GM23248 (cell line): ENCODE results near the gene FITM1.

ENCODE experiments used
- EZH2 ChIP-seq: fragments of 200-600 bp; sonication (generic); IDR thresholded peaks from 2 replicates; pipeline ENCODE4 v1.6.1; 2018; ENCODE audit warnings: antibody characterized with exemption, mild to moderate bottlenecking; ENCODE audit not compliant: insufficient read depth, poor library complexity, severe bottlenecking
- EZH2phosphoT487 ChIP-seq: fragments of 200-600 bp; sonication (generic); IDR thresholded peaks from 2 replicates; pipeline ENCODE4 v1.6.1; 2018; ENCODE audit warnings: antibody characterized with exemption, moderate library complexity, mild to moderate bottlenecking, low read depth; ENCODE audit not compliant: insufficient read depth

DNA sequence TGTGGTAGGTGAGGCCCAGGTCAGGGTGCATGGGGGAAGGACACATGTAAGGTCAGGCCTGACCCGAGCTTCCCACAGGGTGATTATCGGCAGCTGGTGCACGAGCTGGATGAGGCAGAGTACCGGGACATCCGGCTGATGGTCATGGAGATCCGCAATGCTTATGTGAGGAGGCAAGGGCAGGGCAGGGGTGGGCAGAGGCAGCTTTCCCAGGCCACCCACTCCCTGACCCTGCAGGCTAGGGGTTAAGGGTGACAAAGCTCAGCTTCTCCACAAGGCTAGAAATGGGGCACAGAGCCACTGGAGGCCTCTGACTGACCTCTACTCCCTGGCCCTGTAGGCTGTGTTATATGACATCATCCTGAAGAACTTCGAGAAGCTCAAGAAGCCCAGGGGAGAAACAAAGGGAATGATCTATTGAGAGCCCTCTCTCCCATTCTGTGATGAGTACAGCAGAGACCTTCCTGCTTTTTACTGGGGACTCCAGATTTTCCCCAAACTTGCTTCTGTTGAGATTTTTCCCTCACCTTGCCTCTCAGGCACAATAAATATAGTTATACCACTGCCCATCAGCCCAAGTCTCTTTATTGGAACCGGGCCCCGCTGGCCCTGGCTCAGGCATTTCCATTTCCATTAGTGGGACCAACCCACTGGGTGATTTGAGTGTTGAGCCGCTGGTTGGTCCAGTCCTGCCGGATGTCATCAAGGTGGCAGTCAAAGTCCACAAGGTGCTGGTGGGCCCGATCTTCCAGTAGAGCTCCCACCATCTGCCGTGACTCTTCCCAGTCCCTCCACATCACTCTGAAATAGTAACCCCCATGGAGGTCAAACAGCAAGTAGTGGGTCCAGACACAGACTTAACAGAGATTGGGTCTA is 8.2 kb downstream of the FITM1 start:
- TF ChIP-seq EZH2phosphoT487 (no peak), EZH2 (no peak)
